DND-41 (cell line): ENCODE results near the gene SYDE2.

Experiments
- EZH2 ChIP-seq: IDR thresholded peaks from 3 replicates; pipeline ENCODE4 v1.6.1; 2012; ENCODE audit warnings: borderline replicate concordance, low read depth, mild to moderate bottlenecking, moderate library complexity, low read length, inconsistent platforms; ENCODE audit not compliant: severe bottlenecking
- TF ChIP-seq, protein P1 (sequence below): IDR thresholded peaks from 2 replicates; pipeline ENCODE4 v1.5.1; 2012; ENCODE audit warnings: borderline replicate concordance, low read length, moderate library complexity, mild to moderate bottlenecking; ENCODE audit not compliant: poor library complexity, severe bottlenecking; ENCODE audit errors: extremely low read depth

DNA sequence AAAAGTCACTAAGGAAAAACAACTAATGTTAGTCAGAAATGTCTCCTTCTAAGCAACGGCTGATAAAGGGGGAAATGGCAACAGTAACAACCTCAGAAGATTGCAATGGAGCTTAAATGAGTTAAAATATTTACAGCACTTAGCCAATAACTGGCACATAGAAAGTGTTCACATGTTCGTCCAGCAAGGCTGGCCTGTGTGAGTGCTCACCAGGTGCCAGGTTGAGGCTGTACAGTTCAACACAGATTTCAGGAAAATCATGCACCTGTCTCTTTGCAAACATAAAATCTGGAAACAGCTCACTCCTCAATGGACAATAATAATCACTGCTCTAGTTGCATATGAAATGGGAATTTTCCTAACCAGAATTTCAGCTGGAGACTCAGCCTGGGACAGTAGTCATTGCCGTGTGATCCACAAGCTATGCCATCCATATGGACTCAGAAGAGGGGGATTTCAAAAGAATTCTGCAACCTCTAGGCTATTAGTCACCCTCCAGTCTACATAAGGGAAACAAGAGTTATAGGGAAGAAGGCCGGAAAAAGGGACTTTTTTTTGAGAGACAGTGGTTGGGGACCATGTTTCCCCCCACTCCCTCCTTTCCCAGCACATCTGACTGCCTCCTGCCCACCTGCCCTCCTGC is 68.6 kb downstream of the SYDE2 start:
- TF ChIP-seq EZH2: no peak
- TF ChIP-seq, protein P1, sequence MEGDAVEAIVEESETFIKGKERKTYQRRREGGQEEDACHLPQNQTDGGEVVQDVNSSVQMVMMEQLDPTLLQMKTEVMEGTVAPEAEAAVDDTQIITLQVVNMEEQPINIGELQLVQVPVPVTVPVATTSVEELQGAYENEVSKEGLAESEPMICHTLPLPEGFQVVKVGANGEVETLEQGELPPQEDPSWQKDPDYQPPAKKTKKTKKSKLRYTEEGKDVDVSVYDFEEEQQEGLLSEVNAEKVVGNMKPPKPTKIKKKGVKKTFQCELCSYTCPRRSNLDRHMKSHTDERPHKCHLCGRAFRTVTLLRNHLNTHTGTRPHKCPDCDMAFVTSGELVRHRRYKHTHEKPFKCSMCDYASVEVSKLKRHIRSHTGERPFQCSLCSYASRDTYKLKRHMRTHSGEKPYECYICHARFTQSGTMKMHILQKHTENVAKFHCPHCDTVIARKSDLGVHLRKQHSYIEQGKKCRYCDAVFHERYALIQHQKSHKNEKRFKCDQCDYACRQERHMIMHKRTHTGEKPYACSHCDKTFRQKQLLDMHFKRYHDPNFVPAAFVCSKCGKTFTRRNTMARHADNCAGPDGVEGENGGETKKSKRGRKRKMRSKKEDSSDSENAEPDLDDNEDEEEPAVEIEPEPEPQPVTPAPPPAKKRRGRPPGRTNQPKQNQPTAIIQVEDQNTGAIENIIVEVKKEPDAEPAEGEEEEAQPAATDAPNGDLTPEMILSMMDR: no peak
